Activated T-helper 1 cell treated with anti-CD3 and anti-CD28 coated beads, Interleukin-2, amount 50 U/mL, for 16 hours (primary cell): Measurements from ENCODE around the gene ANKDD1A.

ENCODE experiments used
- DNase-seq, 2 donors: peaks; one replicate each; pipeline ENCODE4 v3.0.0-alpha.2; 2020; ENCODE audit warnings: low read depth in 1 of 2, low spot score in 1 of 2

The ANKDD1A gene

GRCh38 chr15:64960153-64960552 lies 48.5 kb downstream of the ANKDD1A start:
- no peak for DNase-seq

GRCh38 chr15:64961013-64961412 lies 49.3 kb downstream of the ANKDD1A start:
- no peak for DNase-seq

GRCh38 chr15:64969401-64969800 lies 57.7 kb downstream of the ANKDD1A start:
- DNase-seq = no peak

- DNase-seq = no peak
Measured at GRCh38 chr15:64970698-64971097, 59.0 kb downstream of the ANKDD1A start.

- DNase-seq = no peak
Measured at GRCh38 chr15:64975390-64975789, 63.7 kb downstream of the ANKDD1A start.

GRCh38 chr15:64979252-64979710 lies 67.6 kb downstream of the ANKDD1A start:
- DNase-seq = no peak

- no peak for DNase-seq
Measured at GRCh38 chr15:64981812-64982431, 70.2 kb downstream of the ANKDD1A start.

- no peak for DNase-seq
Measured at GRCh38 chr15:64982472-64982871, 70.8 kb downstream of the ANKDD1A start.

- no peak for DNase-seq
Measured at GRCh38 chr15:64985366-64986033, 73.8 kb downstream of the ANKDD1A start.

- DNase-seq = no peak
Measured at GRCh38 chr15:64987136-64987535, 75.4 kb downstream of the ANKDD1A start.

- peak; percentile 78 to 88 for DNase-seq
Measured at GRCh38 chr15:64989416-64990167, 77.9 kb downstream of the ANKDD1A start, which contains the start of gene SPG21. Gene SPG21, minus strand, starts transcription at chr15:64989914. Its CDS starts 6,345 bp downstream, at chr15:64983569.

GRCh38 chr15:64990168-64990470 lies 78.4 kb downstream of the ANKDD1A start:
- DNase-seq = no peak

- no peak for DNase-seq
Measured at GRCh38 chr15:64991536-64992135, 79.9 kb downstream of the ANKDD1A start.

- DNase-seq = no peak
Measured at GRCh38 chr15:64993290-64993689, 81.6 kb downstream of the ANKDD1A start.

- no peak for DNase-seq
Measured at GRCh38 chr15:64997066-64997465, 85.4 kb downstream of the ANKDD1A start.

GRCh38 chr15:64997745-64998375 lies 86.2 kb downstream of the ANKDD1A start:
- DNase-seq = no peak

GRCh38 chr15:65004993-65005392 lies 93.3 kb downstream of the ANKDD1A start:
- no peak for DNase-seq

GRCh38 chr15:65006876-65007275 lies 95.2 kb downstream of the ANKDD1A start:
- DNase-seq = no peak
